GM21529 (cell line): Measurements from ENCODE around the gene CLMP.

ENCODE experiments used
- ATAC-seq: cut with Tn5 transposase; IDR thresholded peaks from one replicate; pipeline ENCODE4 v1.9.1; 2021; ENCODE audit not compliant: unreplicated experiment

CLMP gene

GRCh38 chr11:123191939-123192338, 3.1 kb downstream of the CLMP start:
- ATAC-seq, result no peak

- no peak for ATAC-seq
These were observed 4.5 kb downstream of the CLMP start for GRCh38 chr11:123190518-123190917.

- ATAC-seq, result no peak
These were observed 6.4 kb downstream of the CLMP start for GRCh38 chr11:123188508-123189165.

DNA sequence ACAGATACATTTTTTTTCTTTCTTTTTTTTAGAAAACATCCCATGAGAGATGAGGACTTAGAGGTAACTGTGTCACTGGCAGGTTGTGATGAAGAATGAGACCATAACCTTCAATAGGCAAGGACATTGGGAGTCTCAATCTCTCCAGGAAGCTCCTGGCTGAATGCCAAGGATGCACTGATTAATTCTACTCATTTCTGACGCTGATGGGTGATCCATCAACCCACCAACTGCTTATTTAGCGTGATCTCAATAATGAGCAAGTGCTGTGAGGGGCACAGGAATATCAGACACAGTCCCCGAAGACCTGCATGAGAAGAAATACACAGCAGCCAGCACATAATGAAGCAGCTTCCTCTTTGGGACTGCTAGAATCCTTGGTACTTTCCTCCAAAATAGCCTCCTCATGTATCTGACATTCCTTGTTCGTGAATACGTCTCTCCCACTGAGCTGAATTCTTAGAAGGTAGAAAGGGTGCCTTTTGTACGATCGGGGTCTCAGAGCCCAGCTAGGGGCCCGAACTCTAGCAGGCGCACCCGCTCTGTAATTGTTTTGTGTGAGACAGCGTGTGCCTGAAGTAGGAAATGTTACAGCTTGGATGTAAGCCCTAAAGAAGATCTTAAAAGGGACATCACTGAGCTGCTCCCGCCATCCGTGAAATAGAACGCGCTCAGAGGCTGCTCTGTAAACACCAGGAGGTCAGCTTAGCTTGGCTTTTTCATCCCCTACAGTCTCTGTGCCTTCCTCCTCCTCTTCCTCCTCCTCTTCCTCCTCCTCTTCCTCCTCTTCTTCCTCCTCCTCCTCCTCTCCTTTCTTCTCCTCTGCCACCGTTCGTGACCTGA, 7.2 kb downstream of the CLMP start:
- ATAC-seq, result no peak

- ATAC-seq, result no peak
These were observed 7.8 kb downstream of the CLMP start for GRCh38 chr11:123187248-123187647.

- no peak for ATAC-seq
These were observed 8.8 kb downstream of the CLMP start for GRCh38 chr11:123186286-123186685.

GRCh38 chr11:123185326-123185725, 9.7 kb downstream of the CLMP start:
- ATAC-seq, result no peak

DNA sequence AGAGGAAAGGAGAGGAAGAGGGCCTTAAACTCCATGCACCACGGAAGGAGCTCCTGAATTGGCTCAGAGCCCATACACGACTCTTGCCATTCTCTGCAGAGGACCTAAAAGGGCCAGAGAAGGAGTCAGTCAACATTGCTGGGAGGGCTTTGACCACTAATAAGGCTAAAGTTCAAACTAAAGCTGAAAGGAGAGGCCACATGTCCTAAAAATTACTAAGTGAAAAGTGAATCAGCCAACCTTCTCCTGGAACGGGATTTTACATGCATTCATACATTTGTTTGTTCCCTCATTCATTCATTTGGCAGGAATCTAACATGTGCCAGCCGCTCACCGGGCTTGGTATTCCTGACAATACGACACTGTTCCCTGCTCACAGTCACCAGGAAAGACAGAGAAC, 10.5 kb downstream of the CLMP start:
- no peak for ATAC-seq

GRCh38 chr11:123183391-123184099, 11.5 kb downstream of the CLMP start:
- peak; percentile 53 for ATAC-seq

DNA sequence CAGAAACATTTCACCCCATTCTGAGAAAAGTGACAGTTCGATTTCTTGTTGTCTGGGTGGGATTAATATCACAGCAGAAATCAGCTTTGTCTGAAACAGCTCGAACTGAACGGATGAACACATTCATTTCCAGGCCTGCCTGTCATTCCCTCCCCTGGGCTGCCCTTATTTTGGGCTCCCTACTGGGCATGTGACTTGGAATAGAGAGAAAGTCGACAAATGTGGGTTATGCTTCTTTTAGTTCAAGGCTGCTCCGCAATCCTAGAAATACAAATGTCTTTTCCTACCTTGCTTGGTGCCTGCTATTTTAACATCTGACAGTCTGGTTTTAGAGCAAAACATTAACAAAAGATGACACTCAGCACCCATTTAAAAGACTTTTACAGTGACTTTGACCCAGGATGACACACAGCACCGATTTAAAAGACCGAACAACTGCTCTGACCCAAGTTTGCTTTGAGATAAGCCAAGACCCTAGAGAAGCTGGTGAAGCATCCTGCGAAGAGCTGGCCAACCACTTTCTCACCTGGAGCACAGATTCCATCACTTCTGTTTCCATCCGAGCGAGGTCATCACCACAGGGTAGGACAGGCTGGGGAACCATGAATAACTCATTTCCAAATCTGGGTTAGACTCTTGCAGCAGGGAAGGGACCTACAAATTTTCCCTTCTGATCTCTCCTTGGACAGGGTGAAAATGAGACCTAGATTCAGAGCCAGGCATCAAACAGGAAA, 13.1 kb downstream of the CLMP start:
- ATAC-seq, result no peak

- ATAC-seq, result no peak
These were observed 14.0 kb downstream of the CLMP start for GRCh38 chr11:123181075-123181474.

DNA sequence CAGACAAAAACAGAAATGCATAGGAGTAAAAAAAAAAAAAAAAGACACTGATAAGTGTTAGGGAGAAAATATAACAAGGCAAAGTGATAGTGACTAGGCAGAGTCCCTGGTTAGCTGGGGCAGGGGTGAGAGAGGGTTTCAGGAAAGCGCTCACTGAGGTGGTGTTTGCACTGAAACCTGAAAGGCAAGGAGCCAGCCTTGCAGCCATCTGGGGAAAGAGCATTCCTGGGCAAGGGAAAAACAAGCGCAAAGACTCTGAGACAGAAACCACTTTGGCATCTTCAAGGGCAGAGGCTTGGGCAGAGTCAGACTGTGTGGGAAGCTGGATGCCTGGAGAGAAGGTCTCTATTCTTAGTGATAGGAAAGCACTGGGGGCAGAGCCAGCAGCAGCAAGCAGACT, 14.5 kb downstream of the CLMP start:
- ATAC-seq, result no peak

- no peak for ATAC-seq
These were observed 14.9 kb downstream of the CLMP start for GRCh38 chr11:123180166-123180565.

GRCh38 chr11:123179586-123179985, 15.5 kb downstream of the CLMP start:
- no peak for ATAC-seq

- no peak for ATAC-seq
These were observed 16.9 kb downstream of the CLMP start for GRCh38 chr11:123178186-123178585.

GRCh38 chr11:123176785-123177184, 18.3 kb downstream of the CLMP start:
- ATAC-seq, result no peak

DNA sequence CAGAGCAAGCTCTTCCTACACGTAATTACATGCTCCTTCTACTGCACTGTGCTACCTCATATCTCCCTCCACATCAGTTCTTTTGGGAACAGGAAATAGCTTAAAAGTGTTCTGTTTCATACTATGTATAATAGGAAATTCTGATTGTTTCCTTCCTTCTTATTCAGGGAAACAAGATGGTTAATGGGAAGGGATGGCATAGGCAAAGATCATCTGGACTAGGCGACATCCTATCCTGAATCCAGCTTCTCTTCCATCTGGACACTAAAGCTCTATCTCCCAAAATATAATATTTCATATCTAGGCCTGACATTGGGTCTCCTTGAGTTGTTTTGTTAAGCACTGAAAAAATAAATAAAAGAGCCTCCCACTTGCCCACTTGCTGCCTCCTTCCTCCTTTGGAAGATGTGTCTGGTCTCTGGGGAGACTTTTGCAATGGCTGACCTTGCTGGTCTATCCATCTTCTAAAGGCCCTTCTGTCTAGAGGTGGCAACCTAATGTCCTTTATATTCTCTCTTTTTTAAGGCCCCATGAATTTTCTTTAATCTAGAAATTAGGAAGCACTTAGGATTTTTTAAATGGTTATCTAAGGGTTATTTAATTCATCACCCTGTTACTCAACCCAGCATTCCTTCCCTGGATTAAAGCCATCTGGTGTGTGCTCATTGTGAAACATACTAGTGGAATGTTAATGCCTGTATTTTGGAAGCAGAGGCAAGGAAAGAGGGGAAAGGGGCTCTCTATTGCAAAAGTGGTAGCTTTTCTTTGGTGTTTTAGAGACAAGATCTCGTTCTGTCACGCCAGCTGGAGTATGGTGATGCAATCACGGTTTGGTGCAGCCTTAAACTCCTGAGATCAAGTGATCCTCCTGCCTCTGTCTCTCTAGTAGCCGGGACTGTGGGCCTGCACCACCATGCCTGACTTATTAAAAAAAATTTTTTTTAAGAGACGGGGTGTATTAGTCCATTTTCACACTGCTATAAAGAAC, 20.6 kb downstream of the CLMP start:
- no peak for ATAC-seq

DNA sequence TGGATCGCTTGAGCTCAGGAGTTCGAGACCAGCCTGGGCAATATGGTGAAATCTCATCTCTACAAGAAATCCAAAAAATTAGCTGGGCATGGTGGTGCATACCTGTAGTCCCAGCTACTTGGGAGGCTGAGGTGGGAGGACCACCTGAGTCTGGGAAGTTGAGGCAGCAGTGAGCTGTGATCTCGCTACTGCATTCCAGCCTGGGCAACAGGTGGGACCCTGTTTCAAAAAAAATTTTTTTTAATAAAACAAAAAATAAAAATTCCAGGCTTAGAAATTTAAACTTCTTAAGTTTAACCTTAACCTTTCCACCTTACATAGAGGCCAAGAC, 21.2 kb downstream of the CLMP start:
- ATAC-seq, result no peak

GRCh38 chr11:123173040-123173855, 21.8 kb downstream of the CLMP start:
- ATAC-seq, result no peak
